Cardiac fibroblast (primary cell): ENCODE data around the gene ST6GALNAC3.

Experiments used
- DNase-seq, 2 donors: peaks; one replicate each; pipeline versions ENCODE4 v3.0.0 to v3.0.0-alpha.2; 2010; ENCODE audit warnings: low read depth in 2 of 2
- H3K4me3 ChIP-seq, 2 donors: replicated peaks in 1 of 2; 1 replicate in 1 of 2; 2 replicates in 1 of 2; pipeline ENCODE4 v1.5.1; 2011; ENCODE audit warnings: low read depth in 2 of 2, low read length in 2 of 2, mild to moderate bottlenecking in 2 of 2, moderate library complexity in 1 of 2
- CTCF ChIP-seq: IDR thresholded peaks from one replicate; pipeline ENCODE4 v1.5.1; 2011; ENCODE audit warnings: low read depth, mild to moderate bottlenecking, low read length, inconsistent platforms

The ST6GALNAC3 gene

DNA sequence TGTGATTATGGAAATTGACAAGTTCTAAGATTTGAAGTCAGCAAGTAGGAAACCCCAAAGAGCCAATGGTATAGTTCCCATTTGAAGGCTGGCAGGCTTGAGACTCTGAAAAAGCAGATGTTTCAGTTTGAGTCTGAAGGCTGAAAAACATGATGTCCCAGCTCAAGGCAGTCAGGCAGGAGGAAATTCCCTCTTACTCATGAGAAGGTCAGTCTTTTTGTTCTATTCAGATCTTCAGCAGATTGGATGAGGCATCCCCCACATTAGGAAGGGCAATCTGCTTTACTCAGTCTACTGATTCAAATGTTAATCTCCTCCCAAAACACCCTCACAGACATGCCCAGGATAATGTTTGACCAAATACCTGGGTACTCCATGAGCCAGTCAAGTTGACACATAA is 420.3 kb downstream of the ST6GALNAC3 start:
- DNase-seq, result peak in 1 of 2 donors; percentile 40
- no peak for TF ChIP-seq CTCF
- H3K4me3 ChIP-seq, result no peak overlapping the region

GRCh38 chr1:76496871-76497270 is 422.3 kb downstream of the ST6GALNAC3 start:
- no peak overlapping the region for H3K4me3 ChIP-seq
- no peak for DNase-seq
- no peak for TF ChIP-seq CTCF

DNA sequence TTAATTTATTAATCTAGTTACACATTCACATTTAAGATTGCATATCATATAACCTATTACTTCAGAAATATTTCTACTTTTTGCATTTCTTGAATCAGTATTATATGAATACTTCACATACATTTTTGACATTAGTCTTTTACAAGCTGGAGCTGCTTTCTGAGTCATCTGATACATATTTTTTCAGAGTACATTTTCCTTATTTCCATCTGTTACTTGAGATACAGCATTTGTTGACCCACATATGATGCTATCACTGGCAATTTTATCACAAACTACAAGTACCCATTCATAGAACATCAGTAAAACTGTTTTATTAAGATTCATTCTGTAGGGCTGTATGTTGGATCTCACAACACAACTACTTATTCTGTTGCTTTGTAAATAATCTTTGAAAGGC is 425.6 kb downstream of the ST6GALNAC3 start:
- no peak overlapping the region for H3K4me3 ChIP-seq
- no peak for TF ChIP-seq CTCF

GRCh38 chr1:76501136-76501535 is 426.6 kb downstream of the ST6GALNAC3 start:
- DNase-seq, result no peak
- no peak for TF ChIP-seq CTCF
- H3K4me3 ChIP-seq, result no peak overlapping the region

More for the DNA sequence above, 425.6 kb downstream of the ST6GALNAC3 start:
- no peak for DNase-seq

DNA sequence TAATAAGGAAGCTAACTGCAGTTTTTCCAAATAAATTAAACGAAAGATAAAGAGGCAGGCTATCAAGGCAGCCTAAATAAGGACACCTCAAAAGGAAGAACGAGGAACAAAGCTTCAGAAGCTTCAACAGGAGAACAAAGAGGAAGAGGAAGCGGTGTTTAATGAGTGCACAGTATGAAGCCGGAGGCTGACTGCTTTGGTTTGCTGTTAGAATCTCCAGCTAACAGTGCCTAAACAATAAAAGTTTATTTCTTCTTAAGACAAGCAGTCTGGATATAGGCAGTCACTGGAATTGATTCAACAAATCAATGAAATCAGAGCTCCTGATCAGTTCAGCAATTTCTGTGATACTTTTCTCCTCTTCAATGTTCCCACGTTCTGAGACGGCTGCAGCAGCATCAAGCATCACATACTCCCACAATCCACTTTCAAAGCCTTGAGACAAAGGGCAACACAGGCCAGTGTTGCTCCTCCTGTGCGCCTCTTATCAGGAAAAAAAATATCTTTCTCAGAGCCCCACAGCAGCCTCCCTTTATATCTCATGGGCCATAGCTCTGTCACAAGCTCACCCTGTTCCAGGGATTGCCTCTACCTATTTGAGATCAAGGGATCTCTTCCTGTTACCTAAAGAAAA is 427.2 kb downstream of the ST6GALNAC3 start:
- no peak for TF ChIP-seq CTCF
- no peak for DNase-seq
- no peak overlapping the region for H3K4me3 ChIP-seq

DNA sequence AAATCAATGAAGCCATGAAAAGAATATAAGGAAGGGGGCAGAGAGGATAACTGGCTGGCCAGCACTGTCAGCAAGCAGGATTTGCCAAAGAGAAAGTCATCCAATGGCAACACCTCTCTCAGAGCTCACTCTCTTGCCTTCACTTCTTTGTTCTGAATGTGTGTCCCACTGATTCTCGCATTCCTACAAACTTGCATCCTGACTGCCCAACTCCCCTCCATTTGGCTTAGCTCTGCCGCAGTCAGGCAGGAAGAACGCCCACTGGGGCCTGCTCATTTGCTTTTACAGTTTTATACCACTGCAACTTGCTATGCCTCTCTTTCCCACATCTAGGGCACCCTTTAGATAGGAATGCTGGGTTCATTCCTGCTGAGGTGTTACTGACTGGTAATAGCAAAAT is 428.6 kb downstream of the ST6GALNAC3 start:
- no peak overlapping the region for H3K4me3 ChIP-seq
- no peak for TF ChIP-seq CTCF

GRCh38 chr1:76503736-76504135 is 429.2 kb downstream of the ST6GALNAC3 start:
- no peak overlapping the region for H3K4me3 ChIP-seq
- TF ChIP-seq CTCF, result no peak
- no peak for DNase-seq

More for the DNA sequence above, 428.6 kb downstream of the ST6GALNAC3 start:
- DNase-seq, result no peak
